ENCODE measurements around the gene MAD1L1. TPM values are rescaled to one million over a fixed set of nuclear protein-coding genes. Genes with fewer than 3 reads are reported as not detected.

MAD1L1 gene
- total RNA-seq, 1 donor from 2014 or later = 59.6 TPM

DNA sequence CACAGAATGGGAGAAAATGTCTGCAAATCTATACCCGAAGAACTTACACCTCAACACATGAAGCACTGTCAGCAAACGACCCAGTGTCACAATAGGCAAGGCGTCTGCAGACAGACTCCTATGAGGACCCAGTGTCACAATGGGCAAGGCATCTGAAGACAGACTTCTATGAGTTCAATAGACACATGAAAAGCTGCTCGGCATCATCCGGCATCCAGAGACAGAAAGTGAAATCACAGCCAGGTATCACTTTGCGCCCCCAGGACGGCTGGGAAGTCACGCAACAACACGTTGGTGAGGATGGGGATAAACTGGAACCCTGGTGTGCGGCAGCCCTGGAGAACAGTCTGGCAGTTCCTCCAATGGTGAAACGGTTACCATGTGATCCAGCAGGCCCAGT lies 289.4 kb downstream of the MAD1L1 start:
- intact Hi-C loops (cut with DNase I) = no loop called here
- DNase-seq (ENCODE audit: low spot score in 2 of 2) = no peak
- H3K4me3 ChIP-seq = no peak overlapping the region
- no peaks in the 10 kb centered on the region for H3K4me1 ChIP-seq
- no peak for TF ChIP-seq CTCF (IDR thresholded peaks at IDR 0.05)
- no peaks in the 10 kb centered on the region for H3K36me3 ChIP-seq
- no peaks in the 10 kb centered on the region for H3K9me3 ChIP-seq
- no peak overlapping the region for H3K27ac ChIP-seq
- H3K27me3 ChIP-seq = no peaks in the 10 kb centered on the region

DNA sequence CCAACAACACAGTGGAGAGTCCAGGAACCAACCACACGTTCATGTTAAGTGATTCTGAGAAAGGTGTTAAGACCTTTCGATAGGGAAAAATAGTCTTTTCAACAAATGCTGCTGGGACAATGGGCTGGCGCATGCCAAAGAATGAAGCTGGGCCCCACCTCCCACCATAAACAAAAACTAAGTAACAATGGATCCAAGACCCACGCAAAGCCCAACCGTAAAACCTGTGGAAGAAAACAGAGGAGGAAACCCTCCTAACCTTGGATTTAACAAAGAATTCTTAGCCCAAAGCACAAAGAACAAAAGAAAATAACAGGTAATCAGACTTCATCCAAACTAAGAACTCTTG lies 289.8 kb downstream of the MAD1L1 start:
- no peak for DNase-seq (ENCODE audit: low spot score in 2 of 2)

DNA sequence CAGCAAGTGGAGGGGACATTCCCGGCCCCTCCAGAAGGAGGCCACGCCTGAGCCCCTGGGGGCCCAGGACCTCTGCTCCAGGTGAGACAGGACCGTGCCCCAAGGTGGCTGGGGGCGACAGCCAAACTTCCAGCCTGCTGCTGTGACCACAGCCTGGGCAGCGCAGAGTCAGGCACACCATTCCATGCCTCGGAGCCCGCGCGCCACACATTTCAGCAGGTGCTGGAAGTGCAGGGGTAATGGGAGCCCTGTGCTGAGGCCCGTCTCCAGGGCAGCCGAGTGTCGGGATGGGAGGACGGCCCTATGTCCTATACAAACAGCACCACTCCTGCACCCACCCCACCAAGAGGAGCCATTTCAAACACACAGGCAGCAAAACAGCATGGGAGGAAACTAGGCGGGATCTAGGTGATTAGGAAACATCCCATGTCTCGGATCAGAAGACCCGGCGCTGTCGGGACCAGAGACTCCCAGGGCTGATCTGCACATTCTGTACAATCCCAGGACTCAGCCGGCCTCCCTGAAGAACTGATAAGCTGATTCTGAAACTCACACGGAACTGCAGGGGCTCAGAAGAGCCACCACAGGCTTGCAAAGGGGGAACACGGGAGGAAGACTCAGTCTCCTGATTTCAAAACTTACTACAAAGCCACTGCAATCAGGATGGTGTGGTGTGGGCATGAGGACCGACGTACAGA lies 290.4 kb downstream of the MAD1L1 start:
- TF ChIP-seq CTCF (IDR thresholded peaks at IDR 0.05) = no peak
- Histone ChIP-seq H3K4me3 (no peak overlapping the region), H3K27ac (no peak overlapping the region), H3K27me3 (no peaks in the 10 kb centered on the region), H3K9me3 (no peaks in the 10 kb centered on the region), H3K36me3 (no peaks in the 10 kb centered on the region), H3K4me1 (no peaks in the 10 kb centered on the region)
- DNase-seq (ENCODE audit: low spot score in 2 of 2) = no peak
- intact Hi-C loops (cut with DNase I) = no loop called here

More for the DNA sequence above, 289.8 kb downstream of the MAD1L1 start:
- Histone ChIP-seq H3K27ac (no peak overlapping the region), H3K9me3 (no peaks in the 10 kb centered on the region), H3K4me1 (no peaks in the 10 kb centered on the region), H3K36me3 (no peaks in the 10 kb centered on the region), H3K4me3 (no peak overlapping the region), H3K27me3 (no peaks in the 10 kb centered on the region)
- intact Hi-C loops (cut with DNase I) = no loop called here
- no peak for TF ChIP-seq CTCF (IDR thresholded peaks at IDR 0.05)

DNA sequence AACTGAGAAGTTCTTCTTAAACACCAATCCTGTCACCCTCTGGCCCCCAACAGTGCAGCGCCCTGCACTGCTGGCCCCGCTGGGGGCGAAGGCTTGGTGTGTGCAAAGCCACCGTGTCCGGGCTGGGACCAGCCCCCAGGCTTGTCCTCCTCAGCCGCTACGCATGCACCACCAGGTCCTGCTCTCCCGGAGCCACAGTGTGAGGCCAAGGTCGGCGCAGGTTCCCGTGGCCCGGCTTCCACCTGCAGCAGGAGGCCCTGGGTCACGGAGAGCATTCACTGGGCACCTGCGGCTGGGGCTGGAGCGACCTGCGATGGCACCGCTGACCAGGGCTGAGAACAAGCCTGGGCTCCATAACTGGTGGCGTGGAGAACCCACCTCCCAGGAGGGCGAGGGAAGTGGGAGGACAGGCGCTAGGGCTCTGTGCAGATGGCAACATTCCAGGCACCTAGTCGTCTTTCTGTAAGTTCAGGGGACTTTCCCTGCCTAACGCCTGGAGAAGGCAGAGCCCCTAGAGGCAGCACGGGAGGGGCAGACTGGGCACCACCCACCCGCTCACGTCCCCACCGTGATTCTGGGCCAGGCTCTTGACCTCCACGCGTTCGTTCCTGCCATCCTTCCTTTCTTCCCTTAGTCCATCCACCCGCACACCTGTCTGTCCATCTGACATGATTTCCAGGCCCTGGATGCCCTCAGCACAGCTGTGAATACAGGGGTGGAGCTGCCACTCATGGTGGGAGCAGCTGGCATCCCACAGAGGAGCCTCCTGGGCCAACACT lies 291.1 kb downstream of the MAD1L1 start:
- Histone ChIP-seq H3K9me3 (no peaks in the 10 kb centered on the region), H3K4me3 (no peak overlapping the region), H3K27me3 (no peaks in the 10 kb centered on the region), H3K36me3 (no peaks in the 10 kb centered on the region), H3K27ac (no peak overlapping the region), H3K4me1 (no peaks in the 10 kb centered on the region)
- no peak for TF ChIP-seq CTCF (IDR thresholded peaks at IDR 0.05)
- intact Hi-C loops (cut with DNase I) = no loop called here
- DNase-seq (ENCODE audit: low spot score in 2 of 2) = no peak

- Histone ChIP-seq H3K27ac (no peak overlapping the region), H3K4me1 (no peaks in the 10 kb centered on the region), H3K9me3 (no peaks in the 10 kb centered on the region), H3K36me3 (no peaks in the 10 kb centered on the region), H3K27me3 (no peaks in the 10 kb centered on the region), H3K4me3 (no peak overlapping the region)
- intact Hi-C loops (cut with DNase I) = no loop called here
- no peak for TF ChIP-seq CTCF (IDR thresholded peaks at IDR 0.05)
- no peak for DNase-seq (ENCODE audit: low spot score in 2 of 2)
These were observed 291.9 kb downstream of the MAD1L1 start for GRCh38 chr7:1940863-1941262.

Measured in ascending aorta (tissue), 2 donors.